GM19452 (cell line): ENCODE data around the gene BANF2.
"Not testable (repeated sequence)": the region's sequence is repeated elsewhere in the genome, so short reads cannot be mapped to it uniquely, and the experiment has no call there.

ENCODE experiments used
- ATAC-seq: cut with Tn5 transposase; IDR thresholded peaks from one replicate; pipeline ENCODE4 v1.9.1; 2021; ENCODE audit not compliant: unreplicated experiment

The BANF2 gene

DNA sequence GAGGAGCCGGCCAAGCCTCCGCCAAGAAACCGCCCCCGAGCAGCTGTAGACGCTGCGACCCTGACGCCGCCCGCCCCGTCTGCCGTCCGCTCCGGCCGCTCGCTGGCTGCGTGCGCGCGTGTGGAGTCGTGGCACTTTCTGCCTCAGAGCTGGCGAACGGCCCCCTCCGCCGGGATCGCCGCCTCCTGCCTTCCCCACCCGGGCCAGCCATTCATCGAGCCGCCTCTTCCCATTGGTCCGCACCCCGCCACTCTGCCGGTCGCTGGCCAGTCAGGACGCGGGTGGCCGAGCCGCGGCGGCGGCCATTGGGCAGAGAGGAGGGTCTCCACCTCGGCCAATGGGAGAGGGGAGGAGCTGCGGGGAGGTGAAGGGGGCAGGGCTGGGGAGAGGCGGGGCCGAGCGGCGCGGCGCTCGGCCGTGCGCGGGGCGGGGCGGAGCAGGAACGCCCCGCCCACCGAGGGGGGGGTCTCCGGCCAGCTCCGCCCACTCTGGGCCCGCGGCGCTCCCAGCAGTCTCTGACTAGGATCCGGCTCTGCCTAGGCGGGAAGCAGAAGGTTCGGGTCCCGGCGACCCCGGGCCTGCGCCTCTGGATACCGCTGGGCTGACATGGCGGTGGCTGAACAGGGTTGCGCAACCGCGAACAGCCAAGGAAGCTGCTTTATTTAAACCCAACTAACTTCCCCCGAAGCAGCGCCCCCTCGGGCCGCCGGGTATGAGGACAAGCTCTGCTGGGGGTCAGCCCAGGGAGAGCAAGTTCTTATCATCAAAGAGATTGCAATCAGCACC lies 17.5 kb upstream of the BANF2 start, which contains the start of gene RRBP1:
RRBP1 (minus strand) TSS at position 140 of the 786 bp plus-strand sequence. CDS start 21,735 bp downstream, outside the sequence.
- ATAC-seq = peak; percentile 80

DNA sequence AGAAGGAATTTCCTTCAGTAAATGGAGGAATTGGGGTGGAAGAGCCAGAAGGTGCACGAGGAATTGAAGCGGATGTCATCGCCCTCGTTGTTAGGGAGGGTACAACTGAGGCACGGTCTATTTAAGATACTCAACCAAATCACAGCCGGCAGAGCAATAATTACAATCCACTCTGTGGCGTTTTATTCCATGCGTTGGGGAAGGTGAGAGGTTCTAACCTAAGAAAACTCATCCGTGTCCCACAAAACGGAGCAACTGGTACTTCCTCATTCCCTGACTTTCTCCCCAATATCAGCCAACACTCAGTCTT lies 16.9 kb upstream of the BANF2 start:
- ATAC-seq = no peak

DNA sequence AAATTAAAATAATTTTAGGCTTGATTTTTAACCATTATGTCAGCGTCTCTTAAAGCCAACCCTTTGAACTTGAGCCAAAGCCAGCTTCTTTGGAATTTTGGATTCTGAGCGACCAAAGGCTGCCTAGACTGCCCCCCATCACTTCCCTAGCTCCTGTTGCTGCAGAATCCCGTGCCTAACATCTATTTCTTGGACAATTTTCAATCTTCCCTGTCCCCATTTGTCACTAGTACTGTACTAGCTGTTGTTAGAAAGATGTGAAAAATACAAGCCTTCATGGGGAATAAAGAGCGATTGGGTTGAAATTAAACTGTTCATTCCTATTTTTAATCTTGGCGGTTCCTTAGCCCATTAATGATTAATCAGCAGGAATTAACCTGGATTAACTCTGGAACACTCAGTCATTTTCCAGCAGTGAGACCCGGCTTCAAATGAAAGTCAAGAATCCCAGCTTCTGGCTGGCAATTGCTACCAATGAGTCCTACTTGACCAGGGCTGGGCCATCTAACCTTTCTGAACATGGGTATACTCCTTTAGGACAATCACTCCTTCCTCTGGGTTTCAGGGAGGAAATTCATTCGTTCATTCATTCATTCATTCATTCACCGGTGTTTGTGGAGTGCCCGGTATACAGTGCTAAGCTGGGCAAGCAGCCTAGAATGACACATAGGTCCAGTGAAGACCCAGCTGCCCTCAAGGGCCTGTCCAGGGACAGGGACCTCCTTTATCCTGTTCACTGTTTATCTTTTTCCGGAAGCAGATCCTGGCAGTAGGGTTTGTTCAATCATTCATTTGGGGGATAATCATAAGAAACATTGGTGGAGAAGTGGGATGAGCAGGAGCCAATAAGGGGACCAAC lies 16.3 kb upstream of the BANF2 start:
- no peak for ATAC-seq

GRCh38 chr20:17684077-17684888 lies 15.5 kb upstream of the BANF2 start:
- ATAC-seq = no peak

- no peak for ATAC-seq
Observed at GRCh38 chr20:17685168-17685567, 14.6 kb upstream of the BANF2 start.

DNA sequence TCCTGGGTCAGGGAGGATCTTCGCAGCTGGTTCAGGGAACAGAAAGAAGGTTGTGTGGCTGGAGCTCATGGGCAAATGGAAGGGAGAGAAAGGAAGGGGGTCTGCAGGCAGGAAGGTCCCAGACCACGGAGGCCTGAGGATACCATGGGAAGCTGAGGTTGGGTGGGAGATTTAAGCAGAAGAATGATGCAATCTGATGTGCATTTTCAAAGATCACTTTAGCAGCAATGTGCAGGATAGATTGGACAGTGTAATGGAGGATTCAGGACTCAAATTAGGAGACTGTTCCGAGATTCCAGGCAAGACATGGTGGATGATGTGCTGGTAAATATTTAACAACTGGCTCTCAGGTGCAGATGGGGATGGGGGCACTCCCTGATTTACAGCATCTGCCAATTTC lies 12.0 kb upstream of the BANF2 start:
- ATAC-seq = no peak

- ATAC-seq = no peak
Observed at GRCh38 chr20:17688965-17689364, 10.8 kb upstream of the BANF2 start.

GRCh38 chr20:17690144-17690543 lies 9.6 kb upstream of the BANF2 start:
- no peak for ATAC-seq

GRCh38 chr20:17691758-17692157 lies 8.0 kb upstream of the BANF2 start:
- ATAC-seq = no peak

GRCh38 chr20:17693444-17694001 lies 6.2 kb upstream of the BANF2 start:
- no peak for ATAC-seq

DNA sequence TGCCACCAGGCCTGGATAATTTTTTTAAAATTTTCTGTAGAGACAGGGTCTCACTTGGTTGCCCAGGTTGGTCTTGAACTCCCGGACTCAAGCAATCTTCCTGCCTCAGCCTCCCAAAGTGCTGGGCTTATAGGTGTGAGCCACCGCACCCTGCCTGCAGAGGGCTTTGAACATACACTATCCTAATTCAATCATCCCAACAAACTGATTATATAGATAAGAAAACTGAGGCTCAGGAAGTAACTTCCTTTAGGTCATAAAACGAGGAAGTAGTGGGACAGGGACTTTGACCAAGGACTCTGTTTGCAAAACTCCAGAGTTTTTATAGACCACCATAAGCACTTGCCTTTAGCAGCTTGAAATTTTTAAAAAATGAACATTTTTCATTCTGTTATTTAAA lies 5.0 kb upstream of the BANF2 start:
- ATAC-seq = no peak

DNA sequence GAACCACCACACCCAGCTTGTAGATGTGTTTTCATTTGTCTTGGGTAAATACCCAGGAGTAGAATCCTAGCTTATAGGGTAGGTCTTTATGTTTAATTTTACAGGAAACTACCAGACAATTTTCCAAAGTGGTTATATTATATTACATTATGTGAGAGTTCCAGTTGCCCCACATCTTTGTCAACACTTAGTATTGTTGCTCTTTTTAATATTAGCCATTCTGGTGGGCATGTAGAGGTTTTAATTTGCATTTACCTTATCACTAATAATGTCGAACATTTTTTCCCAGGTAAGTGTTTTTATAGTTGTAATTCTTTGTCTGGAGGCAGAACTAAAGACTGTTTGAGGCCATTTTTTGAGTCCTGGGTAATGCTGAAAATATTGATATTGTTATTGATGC lies 3.5 kb upstream of the BANF2 start:
- ATAC-seq = no peak

- ATAC-seq = no peak
Observed at GRCh38 chr20:17697171-17697570, 2.6 kb upstream of the BANF2 start.

GRCh38 chr20:17698384-17698783 lies 1.4 kb upstream of the BANF2 start:
- ATAC-seq = no peak

GRCh38 chr20:17700637-17701036 lies 871 bp downstream of the BANF2 start:
- ATAC-seq = no peak

DNA sequence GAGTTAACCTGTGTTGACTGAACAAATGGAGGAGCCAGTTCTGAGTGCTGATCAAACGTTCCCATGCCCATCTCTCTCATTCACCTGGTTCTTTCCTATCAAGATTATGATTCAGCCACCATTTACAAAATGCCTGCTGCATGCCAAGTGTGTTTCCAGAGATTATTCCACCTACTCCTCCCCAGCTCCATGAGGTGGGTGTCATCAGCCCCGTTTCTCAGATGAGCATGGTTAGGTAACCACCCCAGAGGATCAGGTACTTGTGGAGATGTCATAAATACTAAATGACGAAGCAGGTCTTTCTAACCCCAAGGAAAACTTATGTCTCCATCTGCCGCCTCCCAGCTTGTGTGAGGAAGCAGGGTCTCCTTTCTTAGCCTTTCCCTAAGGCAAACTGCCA lies 2.1 kb downstream of the BANF2 start:
- ATAC-seq = no peak

GRCh38 chr20:17704589-17705317 lies 5.0 kb downstream of the BANF2 start:
- ATAC-seq = no peak

GRCh38 chr20:17705916-17706315 lies 6.2 kb downstream of the BANF2 start:
- ATAC-seq = no peak

DNA sequence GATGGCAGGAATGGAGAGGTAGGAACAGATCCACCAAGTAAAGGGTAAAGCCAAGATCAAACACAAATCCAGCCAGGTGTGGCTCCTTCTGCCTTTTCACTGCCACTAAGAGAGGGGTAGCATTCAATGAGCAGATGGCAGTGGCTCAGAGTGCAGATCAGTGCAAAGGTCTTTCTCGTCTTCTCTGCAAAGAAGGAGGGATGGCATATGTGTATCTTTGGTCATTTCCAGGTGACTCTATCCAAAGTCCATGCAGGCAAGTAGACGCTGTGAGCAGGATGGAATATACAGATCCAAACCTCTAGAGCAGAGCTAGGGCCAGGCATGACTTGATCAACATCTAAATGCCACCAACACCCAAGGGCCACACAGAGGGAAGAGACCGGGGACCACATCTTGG lies 6.9 kb downstream of the BANF2 start:
- no peak for ATAC-seq

GRCh38 chr20:17707951-17708350 lies 8.2 kb downstream of the BANF2 start:
- ATAC-seq = not testable (repeated sequence)
